ENCODE results near the gene NLRP8. TPM values are rescaled to one million over a fixed set of nuclear protein-coding genes. Genes with fewer than 3 reads are reported as not detected.
A peak's percentile ranks its signal among the peaks of the same experiment; 100 is the strongest.
"Not testable (repeated sequence)": the region's sequence is repeated elsewhere in the genome, so short reads cannot be mapped to it uniquely, and the experiment has no call there.

The NLRP8 gene
- total RNA-seq, 2 donors from 2014 or later, result not detected

DNA sequence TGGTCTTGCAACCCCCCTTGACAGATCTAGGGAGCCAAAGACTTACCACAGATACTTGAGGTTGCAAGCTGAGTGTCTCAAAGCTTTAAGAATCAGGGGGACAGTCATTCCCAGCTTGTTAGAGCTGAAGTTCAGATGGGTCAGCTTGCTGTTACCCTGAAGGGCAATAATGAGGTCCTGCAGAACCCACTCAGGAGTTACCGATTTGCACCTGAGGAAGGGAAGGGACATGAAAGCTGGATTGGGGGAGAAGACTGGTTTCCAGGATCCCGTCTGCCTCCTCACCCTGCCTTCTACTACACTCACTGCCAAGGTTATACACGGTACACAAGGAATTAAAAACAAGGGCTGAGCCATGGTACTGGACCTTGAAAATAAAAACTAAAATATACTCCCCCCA lies 39.9 kb upstream of the NLRP8 start:
- Histone ChIP-seq H3K36me3 (no peaks in the 10 kb centered on the region), H3K4me3 (no peak overlapping the region), H3K27me3 (no peaks in the 10 kb centered on the region), H3K27ac (no peak overlapping the region), H3K9me3 (peaks cover 0 to 3% of the 10 kb centered on the region in 2 donors), H3K4me1 (no peaks in the 10 kb centered on the region)
- no peak for DNase-seq (ENCODE audit: low spot score)
- TF ChIP-seq CTCF (IDR thresholded peaks at IDR 0.05), result no peak

DNA sequence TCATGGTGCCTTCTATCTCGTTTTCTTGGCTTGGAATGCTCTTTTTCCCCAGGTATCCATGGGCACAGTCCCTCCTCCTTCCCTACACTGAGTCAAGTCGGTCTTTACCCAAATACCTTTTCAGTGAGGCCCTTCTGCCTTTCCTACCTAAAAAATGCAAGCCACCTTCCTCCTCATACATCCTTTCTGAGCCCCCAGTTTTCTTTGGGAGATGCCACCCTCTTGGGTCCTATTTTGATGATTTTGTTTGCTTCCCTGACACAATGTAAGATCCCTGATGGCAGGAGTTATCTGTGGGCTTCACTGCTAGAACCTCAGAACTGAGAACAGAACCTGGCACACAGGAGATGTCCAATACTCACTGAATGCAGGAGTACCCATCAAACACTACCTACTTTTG lies 37.8 kb upstream of the NLRP8 start:
- no peaks in the 10 kb centered on the region for H3K36me3 ChIP-seq
- no peak overlapping the region for H3K27ac ChIP-seq
- no peak overlapping the region for H3K4me3 ChIP-seq
- no peaks in the 10 kb centered on the region for H3K27me3 ChIP-seq
- no peak for DNase-seq (ENCODE audit: low spot score)
- peaks cover 0 to 3% of the 10 kb centered on the region in 2 donors for H3K9me3 ChIP-seq
- no peaks in the 10 kb centered on the region for H3K4me1 ChIP-seq
- TF ChIP-seq CTCF (IDR thresholded peaks at IDR 0.05), result no peak

DNA sequence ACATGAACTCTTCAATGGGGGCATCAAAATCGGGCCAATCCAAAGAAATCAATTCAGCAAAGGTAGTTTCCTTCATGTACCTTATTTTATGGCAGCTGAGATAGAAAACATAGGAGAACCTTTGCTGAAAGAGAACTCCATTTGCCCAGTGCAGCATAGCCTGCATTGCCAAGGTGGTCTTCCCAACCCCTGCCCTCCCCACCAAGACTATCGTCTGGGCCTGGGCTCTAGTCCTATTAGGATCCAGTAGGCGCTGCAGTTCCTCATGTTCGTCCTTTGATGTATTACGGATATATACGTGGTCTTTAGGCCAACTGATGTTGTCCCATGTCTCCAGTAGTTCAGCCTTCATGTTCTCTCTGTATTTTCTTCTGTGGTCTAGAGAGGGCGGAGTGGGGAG lies 34.7 kb upstream of the NLRP8 start:
- Histone ChIP-seq H3K4me3 (no peak overlapping the region), H3K27ac (no peak overlapping the region), H3K9me3 (peaks cover 0 to 23% of the 10 kb centered on the region in 2 donors), H3K4me1 (no peaks in the 10 kb centered on the region), H3K27me3 (no peaks in the 10 kb centered on the region), H3K36me3 (no peaks in the 10 kb centered on the region)
- no peak for TF ChIP-seq CTCF (IDR thresholded peaks at IDR 0.05)
- no peak for DNase-seq (ENCODE audit: low spot score)

DNA sequence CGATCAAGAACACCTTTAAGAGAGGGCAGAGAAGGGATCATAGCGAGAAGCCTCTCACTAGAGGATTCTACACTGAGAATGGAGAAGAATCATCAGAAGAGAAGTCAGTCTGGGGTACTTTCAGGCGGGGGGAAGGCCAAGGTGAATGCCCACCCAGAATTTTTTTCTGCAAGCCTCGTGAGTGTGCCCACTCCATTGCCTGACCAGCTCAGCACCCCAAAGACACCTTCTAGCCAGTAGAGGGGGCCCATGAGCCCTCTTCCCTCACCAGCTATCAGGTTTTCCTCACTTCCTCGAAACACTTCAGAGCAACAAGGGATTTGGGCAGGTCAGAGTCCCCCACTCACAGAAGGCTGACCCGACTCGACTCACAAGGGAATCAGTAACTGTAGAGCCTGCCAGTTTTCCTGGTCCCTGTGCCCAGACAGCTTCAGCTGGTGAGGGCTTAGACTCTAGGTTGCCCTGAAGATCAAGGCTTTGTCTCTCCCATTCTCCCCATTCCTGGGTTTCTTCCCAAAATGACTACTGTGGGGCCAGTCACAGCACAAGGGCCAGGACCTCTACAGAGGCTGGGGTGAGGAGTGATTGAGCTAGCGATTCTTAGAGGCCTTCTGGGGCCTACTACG lies 33.9 kb upstream of the NLRP8 start:
- TF ChIP-seq CTCF (IDR thresholded peaks at IDR 0.05), result no peak
- Histone ChIP-seq H3K27ac (no peak overlapping the region), H3K4me1 (no peaks in the 10 kb centered on the region), H3K9me3 (peaks cover 0 to 30% of the 10 kb centered on the region in 2 donors), H3K36me3 (no peaks in the 10 kb centered on the region), H3K27me3 (no peaks in the 10 kb centered on the region), H3K4me3 (no peak overlapping the region)
- peak; percentile 21 for DNase-seq (ENCODE audit: low spot score)

DNA sequence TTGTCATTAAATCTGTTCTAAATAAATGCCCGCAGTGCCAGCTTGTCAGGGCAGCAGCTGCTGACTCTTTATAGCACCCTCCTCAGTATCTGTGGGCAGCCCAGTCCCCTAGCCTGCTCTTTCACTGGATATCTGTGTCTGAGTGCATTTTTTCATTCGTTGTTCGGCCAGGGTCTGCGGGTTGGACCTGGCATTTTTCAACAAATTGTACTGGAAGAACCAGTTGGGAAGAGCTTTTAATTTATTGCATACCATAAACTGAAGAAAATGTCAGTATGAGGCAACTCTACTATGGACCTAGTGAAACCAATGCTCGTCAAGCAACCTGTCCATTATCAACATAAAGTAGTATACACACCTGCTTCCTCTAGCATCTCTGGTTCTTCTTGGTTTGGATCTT lies 24.1 kb upstream of the NLRP8 start:
- Histone ChIP-seq H3K27ac (no peak overlapping the region), H3K27me3 (no peaks in the 10 kb centered on the region), H3K4me3 (no peak overlapping the region), H3K36me3 (no peaks in the 10 kb centered on the region), H3K4me1 (no peaks in the 10 kb centered on the region), H3K9me3 (peaks cover 0 to 4% of the 10 kb centered on the region in 2 donors)
- no peak for TF ChIP-seq CTCF (IDR thresholded peaks at IDR 0.05)
- DNase-seq (ENCODE audit: low spot score), result peak; percentile 13

GRCh38 chr19:55927991-55928390 lies 19.6 kb upstream of the NLRP8 start:
- Histone ChIP-seq H3K4me3 (no peak overlapping the region), H3K9me3 (no peaks in the 10 kb centered on the region), H3K27me3 (no peaks in the 10 kb centered on the region), H3K27ac (no peak overlapping the region), H3K36me3 (no peaks in the 10 kb centered on the region), H3K4me1 (no peaks in the 10 kb centered on the region)
- no peak for TF ChIP-seq CTCF (IDR thresholded peaks at IDR 0.05)
- DNase-seq (ENCODE audit: low spot score), result no peak

DNA sequence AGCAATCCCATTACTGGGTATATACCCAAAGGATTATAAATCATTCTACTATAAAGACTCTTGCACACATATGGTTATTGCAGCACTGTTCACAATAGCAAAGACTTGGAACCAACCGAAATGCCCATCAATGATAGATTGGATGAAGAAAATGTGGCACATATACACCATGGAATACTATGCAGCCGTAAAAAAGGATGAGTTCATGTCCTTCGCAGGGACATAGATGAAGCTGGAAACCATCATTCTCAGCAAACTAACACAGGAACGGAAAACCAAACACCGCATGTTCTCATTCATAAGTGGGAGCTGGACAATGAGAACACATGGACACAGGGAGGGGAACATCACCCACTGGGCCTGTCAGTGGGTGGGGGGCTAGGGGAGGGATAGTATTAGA lies 18.4 kb upstream of the NLRP8 start:
- not testable (repeated sequence) for DNase-seq (ENCODE audit: low spot score); H3K27ac ChIP-seq; H3K4me3 ChIP-seq; H3K4me1 ChIP-seq; H3K36me3 ChIP-seq; H3K9me3 ChIP-seq; H3K27me3 ChIP-seq

Data from right atrium auricular region (tissue), 2 donors.